ENCODE data around the gene ZFYVE21. TPM values are rescaled to one million over a fixed set of nuclear protein-coding genes. Genes with fewer than 3 reads are reported as not detected.

The ZFYVE21 gene
- total RNA-seq, 1 donor from 2014 or later, result 44.0 TPM

- no peak for DNase-seq (ENCODE audit: low read depth, low spot score)
- H3K9me3 Mint-ChIP-seq, result no peaks in the 10 kb centered on the region
- TF ChIP-seq, protein P1, sequence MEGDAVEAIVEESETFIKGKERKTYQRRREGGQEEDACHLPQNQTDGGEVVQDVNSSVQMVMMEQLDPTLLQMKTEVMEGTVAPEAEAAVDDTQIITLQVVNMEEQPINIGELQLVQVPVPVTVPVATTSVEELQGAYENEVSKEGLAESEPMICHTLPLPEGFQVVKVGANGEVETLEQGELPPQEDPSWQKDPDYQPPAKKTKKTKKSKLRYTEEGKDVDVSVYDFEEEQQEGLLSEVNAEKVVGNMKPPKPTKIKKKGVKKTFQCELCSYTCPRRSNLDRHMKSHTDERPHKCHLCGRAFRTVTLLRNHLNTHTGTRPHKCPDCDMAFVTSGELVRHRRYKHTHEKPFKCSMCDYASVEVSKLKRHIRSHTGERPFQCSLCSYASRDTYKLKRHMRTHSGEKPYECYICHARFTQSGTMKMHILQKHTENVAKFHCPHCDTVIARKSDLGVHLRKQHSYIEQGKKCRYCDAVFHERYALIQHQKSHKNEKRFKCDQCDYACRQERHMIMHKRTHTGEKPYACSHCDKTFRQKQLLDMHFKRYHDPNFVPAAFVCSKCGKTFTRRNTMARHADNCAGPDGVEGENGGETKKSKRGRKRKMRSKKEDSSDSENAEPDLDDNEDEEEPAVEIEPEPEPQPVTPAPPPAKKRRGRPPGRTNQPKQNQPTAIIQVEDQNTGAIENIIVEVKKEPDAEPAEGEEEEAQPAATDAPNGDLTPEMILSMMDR (conservative IDR thresholded peaks at IDR 0.05), result no peak
- H3K27me3 Mint-ChIP-seq (ENCODE audit: low read depth), result no peaks in the 10 kb centered on the region
- no peak overlapping the region for H3K27ac Mint-ChIP-seq (ENCODE audit: unreplicated experiment)
- H3K4me3 Mint-ChIP-seq, result no peak overlapping the region
- no peaks in the 10 kb centered on the region for H3K36me3 Mint-ChIP-seq (ENCODE audit: low read depth)
- no peaks in the 10 kb centered on the region for H3K4me1 Mint-ChIP-seq
These were observed 25.5 kb downstream of the ZFYVE21 start for GRCh38 chr14:103740991-103741689.

DNA sequence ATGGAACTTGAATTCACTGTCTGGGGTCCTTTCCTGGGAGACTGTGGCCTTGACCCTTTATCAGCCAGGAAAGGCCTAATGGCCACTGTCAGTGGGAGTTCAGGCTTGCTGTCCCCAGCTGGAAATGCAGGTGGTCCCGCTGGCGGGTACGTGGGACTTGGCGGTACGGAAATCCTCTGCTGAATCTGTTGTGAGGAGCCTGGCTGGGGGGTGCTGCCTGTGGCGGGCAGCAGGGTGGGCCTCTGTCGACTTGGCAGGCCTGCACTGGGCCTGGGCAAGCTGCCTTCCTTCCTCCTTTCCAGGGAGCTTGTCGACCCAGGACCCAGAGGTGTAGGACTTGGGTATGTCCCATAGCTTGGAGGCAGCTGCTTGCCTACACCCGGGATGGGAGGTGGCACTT lies 26.3 kb downstream of the ZFYVE21 start:
- H3K27ac Mint-ChIP-seq (ENCODE audit: unreplicated experiment), result peak overlapping the region; percentile 35
- H3K36me3 Mint-ChIP-seq (ENCODE audit: low read depth), result no peaks in the 10 kb centered on the region
- TF ChIP-seq, protein P1 (conservative IDR thresholded peaks at IDR 0.05), result no peak
- no peaks in the 10 kb centered on the region for H3K4me1 Mint-ChIP-seq
- H3K9me3 Mint-ChIP-seq, result no peaks in the 10 kb centered on the region
- no peak overlapping the region for H3K4me3 Mint-ChIP-seq
- no peaks in the 10 kb centered on the region for H3K27me3 Mint-ChIP-seq (ENCODE audit: low read depth)
- DNase-seq (ENCODE audit: low read depth, low spot score), result no peak

- Mint-ChIP-seq H3K36me3 (ENCODE audit: low read depth) (no peaks in the 10 kb centered on the region), H3K4me3 (no peak overlapping the region), H3K27ac (ENCODE audit: unreplicated experiment) (no peak overlapping the region), H3K4me1 (no peaks in the 10 kb centered on the region), H3K9me3 (no peaks in the 10 kb centered on the region), H3K27me3 (ENCODE audit: low read depth) (no peaks in the 10 kb centered on the region)
- TF ChIP-seq, protein P1 (conservative IDR thresholded peaks at IDR 0.05), result no peak
- no peak for DNase-seq (ENCODE audit: low read depth, low spot score)
These were observed 27.1 kb downstream of the ZFYVE21 start for GRCh38 chr14:103742499-103743255.

DNA sequence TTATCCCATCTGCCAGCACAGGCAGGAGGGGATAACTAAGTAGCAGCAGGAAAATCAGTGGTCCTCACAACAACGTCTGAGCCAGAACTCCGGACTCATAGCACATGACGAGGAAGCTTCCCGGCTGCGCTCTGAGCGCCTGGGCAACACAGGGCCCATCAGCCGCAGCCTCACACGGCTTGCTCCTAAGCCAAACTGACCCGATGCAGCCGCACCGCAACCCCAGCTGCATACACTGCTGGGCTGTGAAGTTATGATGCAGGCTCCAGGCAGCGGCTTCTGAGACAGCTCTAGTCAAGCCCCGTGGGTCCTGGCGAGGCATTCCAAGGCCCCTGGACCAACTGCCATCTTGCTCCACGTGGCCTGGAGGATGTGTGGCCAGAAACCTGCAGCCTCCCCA lies 28.1 kb downstream of the ZFYVE21 start:
- Mint-ChIP-seq H3K27ac (ENCODE audit: unreplicated experiment) (no peak overlapping the region), H3K36me3 (ENCODE audit: low read depth) (no peaks in the 10 kb centered on the region), H3K9me3 (no peaks in the 10 kb centered on the region), H3K4me1 (no peaks in the 10 kb centered on the region), H3K27me3 (ENCODE audit: low read depth) (no peaks in the 10 kb centered on the region), H3K4me3 (no peak overlapping the region)
- TF ChIP-seq, protein P1 (conservative IDR thresholded peaks at IDR 0.05), result no peak
- no peak for DNase-seq (ENCODE audit: low read depth, low spot score)

GRCh38 chr14:103744621-103745395 lies 29.2 kb downstream of the ZFYVE21 start:
- H3K36me3 Mint-ChIP-seq (ENCODE audit: low read depth), result no peaks in the 10 kb centered on the region
- no peaks in the 10 kb centered on the region for H3K27me3 Mint-ChIP-seq (ENCODE audit: low read depth)
- H3K4me3 Mint-ChIP-seq, result no peak overlapping the region
- TF ChIP-seq, protein P1 (conservative IDR thresholded peaks at IDR 0.05), result no peak
- no peak for DNase-seq (ENCODE audit: low read depth, low spot score)
- H3K27ac Mint-ChIP-seq (ENCODE audit: unreplicated experiment), result no peak overlapping the region
- no peaks in the 10 kb centered on the region for H3K9me3 Mint-ChIP-seq
- no peaks in the 10 kb centered on the region for H3K4me1 Mint-ChIP-seq

Data from neural crest cell (in vitro differentiated cells).